ENCODE results near the gene PLA2G2D. TPM values are rescaled to one million over a fixed set of nuclear protein-coding genes. Genes with fewer than 3 reads are reported as not detected.

PLA2G2D gene
- polyA plus RNA-seq, 2 donors: 0.02 TPM; not detected in 1

GRCh38 chr1:20081353-20081810 lies 38.0 kb downstream of the PLA2G2D start:
- Histone ChIP-seq H3K27me3 (ENCODE audit: control insufficient read depth in 1 of 2, insufficient read depth in 2 of 2, low read length in 2 of 2) (no peaks in the 10 kb centered on the region), H3K4me3 (ENCODE audit: low read depth in 1 of 2, low read length in 2 of 2) (no peak overlapping the region), H3K36me3 (ENCODE audit: control insufficient read depth in 2 of 2, insufficient read depth in 2 of 2, low read length in 1 of 2) (no peaks in the 10 kb centered on the region), H3K4me1 (ENCODE audit: control insufficient read depth in 2 of 2, insufficient read depth in 2 of 2, low read length in 1 of 2) (no peaks in the 10 kb centered on the region), H3K27ac (ENCODE audit: low read depth in 2 of 2, low read length in 1 of 2) (no peak overlapping the region), H3K9me3 (ENCODE audit: control insufficient read depth in 2 of 2, insufficient read depth in 1 of 2, low read depth in 1 of 2, low read length in 1 of 2) (no peaks in the 10 kb centered on the region)
- 72 to 73% methylated on average over 8 of the region's 8 CpGs for WGBS, 2 donors

- H3K4me3 ChIP-seq (ENCODE audit: low read depth in 1 of 2, low read length in 2 of 2): no peak overlapping the region
- WGBS, 2 donors: 64 to 66% methylated on average over 20 of the region's 20 CpGs
- no peaks in the 10 kb centered on the region for H3K4me1 ChIP-seq (ENCODE audit: control insufficient read depth in 2 of 2, insufficient read depth in 2 of 2, low read length in 1 of 2)
- H3K27me3 ChIP-seq (ENCODE audit: control insufficient read depth in 1 of 2, insufficient read depth in 2 of 2, low read length in 2 of 2): no peaks in the 10 kb centered on the region
- no peak overlapping the region for H3K27ac ChIP-seq (ENCODE audit: low read depth in 2 of 2, low read length in 1 of 2)
- H3K36me3 ChIP-seq (ENCODE audit: control insufficient read depth in 2 of 2, insufficient read depth in 2 of 2, low read length in 1 of 2): no peaks in the 10 kb centered on the region
- H3K9me3 ChIP-seq (ENCODE audit: control insufficient read depth in 2 of 2, insufficient read depth in 1 of 2, low read depth in 1 of 2, low read length in 1 of 2): no peaks in the 10 kb centered on the region
These were observed 38.6 kb downstream of the PLA2G2D start for GRCh38 chr1:20080441-20081352.

DNA sequence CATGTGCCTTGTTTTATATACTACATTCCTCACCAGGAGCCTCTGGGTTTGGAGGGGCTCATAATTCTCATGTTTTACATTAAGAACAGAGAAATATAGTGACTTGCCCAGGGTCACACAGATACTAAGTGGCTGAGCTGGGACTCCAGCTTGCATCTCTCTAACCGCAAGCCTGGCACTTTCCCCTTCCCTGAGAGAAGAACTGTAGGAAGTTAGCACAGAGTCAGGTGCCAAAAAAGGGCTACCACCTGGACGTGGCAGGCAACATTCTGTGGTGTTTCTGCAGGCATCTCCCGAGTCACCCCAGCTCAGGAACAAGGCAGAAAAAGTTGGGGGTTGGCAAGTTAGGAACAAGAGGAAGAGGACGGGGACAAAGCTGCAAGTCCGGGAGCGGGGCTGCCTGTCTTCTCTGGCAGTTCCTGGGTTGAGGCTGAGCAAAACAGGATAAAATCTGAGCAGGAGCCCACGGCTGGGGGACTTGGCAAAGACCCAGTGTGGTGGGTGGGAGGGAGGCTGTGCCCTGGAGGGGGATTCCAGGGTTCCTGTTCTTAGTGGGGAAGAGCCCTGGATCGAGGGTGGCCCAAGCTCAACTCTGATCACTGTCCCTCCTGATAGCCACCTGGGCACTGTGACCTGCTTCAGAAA lies 39.6 kb downstream of the PLA2G2D start:
- Histone ChIP-seq H3K4me3 (ENCODE audit: low read depth in 1 of 2, low read length in 2 of 2) (no peak overlapping the region), H3K36me3 (ENCODE audit: control insufficient read depth in 2 of 2, insufficient read depth in 2 of 2, low read length in 1 of 2) (no peaks in the 10 kb centered on the region), H3K4me1 (ENCODE audit: control insufficient read depth in 2 of 2, insufficient read depth in 2 of 2, low read length in 1 of 2) (no peaks in the 10 kb centered on the region), H3K9me3 (ENCODE audit: control insufficient read depth in 2 of 2, insufficient read depth in 1 of 2, low read depth in 1 of 2, low read length in 1 of 2) (no peaks in the 10 kb centered on the region), H3K27me3 (ENCODE audit: control insufficient read depth in 1 of 2, insufficient read depth in 2 of 2, low read length in 2 of 2) (no peaks in the 10 kb centered on the region), H3K27ac (ENCODE audit: low read depth in 2 of 2, low read length in 1 of 2) (no peak overlapping the region)
- WGBS, 2 donors: 57 to 62% methylated on average over 8 of the region's 8 CpGs

DNA sequence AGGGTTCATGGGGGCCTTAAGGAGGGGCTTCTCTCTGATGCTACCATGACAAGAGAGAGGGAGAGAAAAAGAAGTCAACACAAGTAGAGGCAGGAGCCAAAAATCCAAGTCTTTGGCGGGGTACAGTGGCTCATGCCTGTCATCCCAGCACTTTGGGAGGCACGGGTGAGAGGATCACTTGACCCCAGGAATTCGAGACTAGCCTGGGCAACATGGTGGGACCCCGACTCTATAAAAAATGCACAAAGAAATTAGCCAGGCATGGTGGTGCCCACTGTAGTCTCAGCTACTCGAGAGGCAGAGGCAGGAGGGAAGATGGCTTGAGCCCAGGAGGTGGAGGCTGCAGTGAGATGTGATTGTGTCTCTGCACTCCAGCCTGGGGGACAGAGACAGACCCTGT lies 40.6 kb downstream of the PLA2G2D start:
- Histone ChIP-seq H3K27me3 (ENCODE audit: control insufficient read depth in 1 of 2, insufficient read depth in 2 of 2, low read length in 2 of 2) (no peaks in the 10 kb centered on the region), H3K4me1 (ENCODE audit: control insufficient read depth in 2 of 2, insufficient read depth in 2 of 2, low read length in 1 of 2) (no peaks in the 10 kb centered on the region), H3K4me3 (ENCODE audit: low read depth in 1 of 2, low read length in 2 of 2) (no peak overlapping the region), H3K27ac (ENCODE audit: low read depth in 2 of 2, low read length in 1 of 2) (no peak overlapping the region), H3K36me3 (ENCODE audit: control insufficient read depth in 2 of 2, insufficient read depth in 2 of 2, low read length in 1 of 2) (no peaks in the 10 kb centered on the region), H3K9me3 (ENCODE audit: control insufficient read depth in 2 of 2, insufficient read depth in 1 of 2, low read depth in 1 of 2, low read length in 1 of 2) (no peaks in the 10 kb centered on the region)
- 82% methylated on average over 5 of the region's 5 CpGs for WGBS, 2 donors

- 44 to 56% methylated on average over 8 of the region's 8 CpGs for WGBS, 2 donors
- no peaks in the 10 kb centered on the region for H3K27me3 ChIP-seq (ENCODE audit: control insufficient read depth in 1 of 2, insufficient read depth in 2 of 2, low read length in 2 of 2)
- no peak overlapping the region for H3K27ac ChIP-seq (ENCODE audit: low read depth in 2 of 2, low read length in 1 of 2)
- no peaks in the 10 kb centered on the region for H3K4me1 ChIP-seq (ENCODE audit: control insufficient read depth in 2 of 2, insufficient read depth in 2 of 2, low read length in 1 of 2)
- H3K4me3 ChIP-seq (ENCODE audit: low read depth in 1 of 2, low read length in 2 of 2): no peak overlapping the region
- H3K36me3 ChIP-seq (ENCODE audit: control insufficient read depth in 2 of 2, insufficient read depth in 2 of 2, low read length in 1 of 2): no peaks in the 10 kb centered on the region
- H3K9me3 ChIP-seq (ENCODE audit: control insufficient read depth in 2 of 2, insufficient read depth in 1 of 2, low read depth in 1 of 2, low read length in 1 of 2): no peaks in the 10 kb centered on the region
These were observed 41.1 kb downstream of the PLA2G2D start for GRCh38 chr1:20078171-20078651.

- H3K36me3 ChIP-seq (ENCODE audit: control insufficient read depth in 2 of 2, insufficient read depth in 2 of 2, low read length in 1 of 2): no peaks in the 10 kb centered on the region
- no peaks in the 10 kb centered on the region for H3K4me1 ChIP-seq (ENCODE audit: control insufficient read depth in 2 of 2, insufficient read depth in 2 of 2, low read length in 1 of 2)
- H3K9me3 ChIP-seq (ENCODE audit: control insufficient read depth in 2 of 2, insufficient read depth in 1 of 2, low read depth in 1 of 2, low read length in 1 of 2): no peaks in the 10 kb centered on the region
- H3K27me3 ChIP-seq (ENCODE audit: control insufficient read depth in 1 of 2, insufficient read depth in 2 of 2, low read length in 2 of 2): no peaks in the 10 kb centered on the region
- no peak overlapping the region for H3K27ac ChIP-seq (ENCODE audit: low read depth in 2 of 2, low read length in 1 of 2)
- 75 to 77% methylated on average over 5 of the region's 5 CpGs for WGBS, 2 donors
- no peak overlapping the region for H3K4me3 ChIP-seq (ENCODE audit: low read depth in 1 of 2, low read length in 2 of 2)
These were observed 42.5 kb downstream of the PLA2G2D start for GRCh38 chr1:20076710-20077461.

DNA sequence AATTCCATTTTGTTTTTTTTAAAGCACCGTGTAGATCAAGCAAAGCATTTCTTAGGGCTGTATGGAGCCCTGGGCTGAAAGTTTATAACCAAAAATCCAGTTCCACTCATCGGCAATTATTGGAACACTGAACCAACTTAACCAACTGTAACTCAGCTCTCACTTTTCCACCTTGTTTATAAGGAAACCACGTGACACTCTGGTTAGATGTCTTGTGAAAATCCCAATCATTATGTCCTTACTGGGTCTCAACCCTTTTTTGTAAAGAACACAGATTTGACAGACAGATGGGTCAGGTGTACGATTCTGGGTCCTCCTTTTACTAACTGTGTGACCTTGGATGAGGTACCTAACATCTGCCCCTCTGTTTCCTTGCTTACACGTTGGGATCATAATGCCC lies 43.1 kb downstream of the PLA2G2D start:
- H3K9me3 ChIP-seq (ENCODE audit: control insufficient read depth in 2 of 2, insufficient read depth in 1 of 2, low read depth in 1 of 2, low read length in 1 of 2): no peaks in the 10 kb centered on the region
- no peak overlapping the region for H3K4me3 ChIP-seq (ENCODE audit: low read depth in 1 of 2, low read length in 2 of 2)
- no peaks in the 10 kb centered on the region for H3K4me1 ChIP-seq (ENCODE audit: control insufficient read depth in 2 of 2, insufficient read depth in 2 of 2, low read length in 1 of 2)
- no peaks in the 10 kb centered on the region for H3K27me3 ChIP-seq (ENCODE audit: control insufficient read depth in 1 of 2, insufficient read depth in 2 of 2, low read length in 2 of 2)
- no peak overlapping the region for H3K27ac ChIP-seq (ENCODE audit: low read depth in 2 of 2, low read length in 1 of 2)
- 62 to 67% methylated on average over 5 of the region's 5 CpGs for WGBS, 2 donors
- no peaks in the 10 kb centered on the region for H3K36me3 ChIP-seq (ENCODE audit: control insufficient read depth in 2 of 2, insufficient read depth in 2 of 2, low read length in 1 of 2)

DNA sequence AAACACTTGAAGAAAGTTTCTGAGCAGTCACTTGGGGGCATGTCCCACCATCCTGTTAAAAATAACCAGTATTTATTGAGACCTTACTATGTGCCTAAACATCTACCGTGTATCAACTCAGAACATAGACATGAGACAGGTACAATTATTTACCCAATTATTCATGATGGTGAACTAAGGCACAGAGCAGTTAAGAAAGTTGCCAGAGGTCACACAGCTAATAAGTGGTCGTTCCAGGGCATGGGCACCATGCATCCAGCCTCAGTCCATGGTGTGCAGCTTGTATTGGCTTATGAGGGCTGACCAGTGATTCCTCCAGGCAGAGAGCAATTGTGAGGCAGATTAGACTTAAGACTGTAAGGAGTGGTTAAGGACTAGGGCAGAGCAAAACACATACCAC lies 44.0 kb downstream of the PLA2G2D start:
- no peaks in the 10 kb centered on the region for H3K36me3 ChIP-seq (ENCODE audit: control insufficient read depth in 2 of 2, insufficient read depth in 2 of 2, low read length in 1 of 2)
- no peak overlapping the region for H3K4me3 ChIP-seq (ENCODE audit: low read depth in 1 of 2, low read length in 2 of 2)
- H3K27me3 ChIP-seq (ENCODE audit: control insufficient read depth in 1 of 2, insufficient read depth in 2 of 2, low read length in 2 of 2): no peaks in the 10 kb centered on the region
- 77 to 79% methylated on average over 2 of the region's 2 CpGs for WGBS, 2 donors
- H3K9me3 ChIP-seq (ENCODE audit: control insufficient read depth in 2 of 2, insufficient read depth in 1 of 2, low read depth in 1 of 2, low read length in 1 of 2): no peaks in the 10 kb centered on the region
- no peaks in the 10 kb centered on the region for H3K4me1 ChIP-seq (ENCODE audit: control insufficient read depth in 2 of 2, insufficient read depth in 2 of 2, low read length in 1 of 2)
- H3K27ac ChIP-seq (ENCODE audit: low read depth in 2 of 2, low read length in 1 of 2): no peak overlapping the region

- no peaks in the 10 kb centered on the region for H3K9me3 ChIP-seq (ENCODE audit: control insufficient read depth in 2 of 2, insufficient read depth in 1 of 2, low read depth in 1 of 2, low read length in 1 of 2)
- WGBS, 2 donors: 65 to 67% methylated on average over 8 of the region's 8 CpGs
- no peak overlapping the region for H3K4me3 ChIP-seq (ENCODE audit: low read depth in 1 of 2, low read length in 2 of 2)
- H3K36me3 ChIP-seq (ENCODE audit: control insufficient read depth in 2 of 2, insufficient read depth in 2 of 2, low read length in 1 of 2): no peaks in the 10 kb centered on the region
- no peaks in the 10 kb centered on the region for H3K27me3 ChIP-seq (ENCODE audit: control insufficient read depth in 1 of 2, insufficient read depth in 2 of 2, low read length in 2 of 2)
- H3K4me1 ChIP-seq (ENCODE audit: control insufficient read depth in 2 of 2, insufficient read depth in 2 of 2, low read length in 1 of 2): no peaks in the 10 kb centered on the region
- H3K27ac ChIP-seq (ENCODE audit: low read depth in 2 of 2, low read length in 1 of 2): peak overlapping the region in 1 of 2 donors; percentile 10
These were observed 44.6 kb downstream of the PLA2G2D start for GRCh38 chr1:20074725-20075171.
